Tibial nerve (tissue), 4 donors: ENCODE data around the gene KCNH1. TPM values are rescaled to one million over a fixed set of nuclear protein-coding genes. Genes with fewer than 3 reads are reported as not detected.

Experiments
- DNase-seq, 2 donors: peaks; one replicate each; pipeline ENCODE4 v3.0.0-alpha.2; 2019; ENCODE audit warnings: low spot score in 2 of 2
- H3K27ac ChIP-seq, 4 donors: fragments of 200-600 bp; sonication (generic) in 3 of 4; one replicate each; pipeline ENCODE4 v1.5.1; 2017 to 2019; ENCODE audit warnings: mild to moderate bottlenecking in 1 of 4
- H3K27me3 ChIP-seq, 2 donors: fragments of 200-600 bp; sonication (generic) in 1 of 2; one replicate each; pipeline versions ENCODE4 v1.5.1 to v1.6.0; 2017 to 2019
- H3K36me3 ChIP-seq, 3 donors: fragments of 200-600 bp; sonication (generic); one replicate each; pipeline ENCODE4 v1.5.1; 2018 to 2019
- H3K4me1 ChIP-seq, 4 donors: fragments of 200-600 bp; sonication (generic) in 3 of 4; one replicate each; pipeline ENCODE4 v1.5.1; 2017 to 2019
- H3K4me3 ChIP-seq, 4 donors: fragments of 200-600 bp; sonication (generic) in 3 of 4; one replicate each; pipeline ENCODE4 v1.5.1; 2017 to 2019; ENCODE audit warnings: mild to moderate bottlenecking in 1 of 4, moderate library complexity in 1 of 4
- H3K9me3 ChIP-seq, 4 donors: fragments of 200-600 bp; sonication (generic) in 3 of 4; one replicate each; pipeline ENCODE4 v1.5.1; 2017 to 2019
- EP300 ChIP-seq, 2 donors: sonication (generic); formaldehyde crosslinking; IDR thresholded peaks; one replicate each; pipeline ENCODE4 v1.6.1; 2017; ENCODE audit warnings: antibody characterized with exemption in 2 of 2, mild to moderate bottlenecking in 1 of 2
- POLR2A ChIP-seq, 2 donors: fragments of 450-650 bp; IDR thresholded peaks; one replicate each; pipeline ENCODE4 v1.6.1; 2017; ENCODE audit warnings: antibody characterized with exemption in 2 of 2, mild to moderate bottlenecking in 2 of 2, moderate library complexity in 2 of 2
- WGBS, 2 donors: methylation state at CpG; one replicate each; pipeline ENCODE4 v1.1.5; 2018; 5-methylcytosine and 5-hydroxymethylcytosine counted together
- total RNA-seq, 4 donors: library from RNA; depleted of rRNA; stranded (reverse); fragments of >200 nt; gene quantifications; one replicate each; pipeline ENCODE4 v1.1.0, GENCODE V29; 2016
- TF ChIP-seq, protein P1 (sequence below), 5 experiments: fragments of 200-600 bp in 3 of 5; fragments of 450-650 bp in 2 of 5; sonication (generic) in 3 of 5; IDR thresholded peaks; one replicate each; pipeline ENCODE4 v1.5.1; 2016 to 2019; ENCODE audit warnings: antibody characterized with exemption in 5 of 5, mild to moderate bottlenecking in 3 of 5, moderate library complexity in 2 of 5

The KCNH1 gene
- total RNA-seq, 4 donors from 2014 or later = 1.9 to 10.0 (median 3.6) TPM

DNA sequence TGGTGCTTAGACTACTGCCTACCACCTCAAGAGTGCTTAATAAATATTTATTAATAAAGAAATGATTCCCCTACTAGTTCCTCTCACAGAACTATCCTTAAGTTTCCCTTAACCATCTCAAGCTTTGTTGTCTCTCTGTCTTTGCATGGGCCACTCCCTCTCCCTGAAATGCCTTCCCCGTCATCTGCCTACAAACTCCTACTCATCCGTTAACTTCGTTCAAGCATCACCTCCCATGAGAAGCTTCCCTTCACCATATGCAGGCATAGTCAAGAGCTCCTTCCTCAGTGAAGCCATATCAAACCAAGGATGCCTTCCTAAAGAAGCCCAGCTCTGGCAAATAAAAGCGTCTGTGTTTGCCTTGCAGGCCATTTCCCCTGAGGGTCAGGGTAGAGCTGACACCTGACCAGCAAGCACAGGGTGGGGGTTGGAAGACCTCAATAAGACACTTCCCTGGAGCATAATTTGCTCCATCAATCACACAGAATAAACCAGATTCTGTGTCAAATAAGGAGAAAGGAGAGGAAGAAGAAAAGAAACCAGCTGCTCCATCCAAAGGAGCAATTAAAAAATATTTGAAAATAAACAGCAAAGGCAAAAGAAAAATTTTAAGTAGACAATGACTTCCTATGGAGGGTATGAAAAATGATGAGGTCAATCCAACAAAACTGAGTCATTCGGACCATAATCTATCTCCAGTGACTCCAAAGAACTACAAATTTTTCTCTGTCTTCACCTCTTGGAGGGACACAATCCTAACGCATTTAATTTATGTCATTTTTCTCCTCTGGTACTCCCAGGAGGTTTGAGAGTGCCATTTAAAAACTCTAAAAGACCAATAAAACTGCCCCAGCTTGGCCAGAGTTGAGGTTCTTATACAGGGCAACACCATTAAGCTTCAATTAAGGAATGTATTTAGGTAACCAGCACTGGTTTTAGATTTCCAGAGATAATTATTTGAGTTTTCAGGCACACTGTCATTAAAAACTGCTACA lies 303.6 kb downstream of the KCNH1 start:
- H3K4me3 ChIP-seq = no peak overlapping the region
- DNase-seq = no peak
- TF ChIP-seq, protein P1, sequence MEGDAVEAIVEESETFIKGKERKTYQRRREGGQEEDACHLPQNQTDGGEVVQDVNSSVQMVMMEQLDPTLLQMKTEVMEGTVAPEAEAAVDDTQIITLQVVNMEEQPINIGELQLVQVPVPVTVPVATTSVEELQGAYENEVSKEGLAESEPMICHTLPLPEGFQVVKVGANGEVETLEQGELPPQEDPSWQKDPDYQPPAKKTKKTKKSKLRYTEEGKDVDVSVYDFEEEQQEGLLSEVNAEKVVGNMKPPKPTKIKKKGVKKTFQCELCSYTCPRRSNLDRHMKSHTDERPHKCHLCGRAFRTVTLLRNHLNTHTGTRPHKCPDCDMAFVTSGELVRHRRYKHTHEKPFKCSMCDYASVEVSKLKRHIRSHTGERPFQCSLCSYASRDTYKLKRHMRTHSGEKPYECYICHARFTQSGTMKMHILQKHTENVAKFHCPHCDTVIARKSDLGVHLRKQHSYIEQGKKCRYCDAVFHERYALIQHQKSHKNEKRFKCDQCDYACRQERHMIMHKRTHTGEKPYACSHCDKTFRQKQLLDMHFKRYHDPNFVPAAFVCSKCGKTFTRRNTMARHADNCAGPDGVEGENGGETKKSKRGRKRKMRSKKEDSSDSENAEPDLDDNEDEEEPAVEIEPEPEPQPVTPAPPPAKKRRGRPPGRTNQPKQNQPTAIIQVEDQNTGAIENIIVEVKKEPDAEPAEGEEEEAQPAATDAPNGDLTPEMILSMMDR (IDR thresholded peaks at IDR 0.05) = no peak
- TF ChIP-seq EP300 (IDR thresholded peaks at IDR 0.05) (no peak), POLR2A (IDR thresholded peaks at IDR 0.05) (no peak)
- no peaks in the 10 kb centered on the region for H3K36me3 ChIP-seq
- WGBS, 2 donors = 57 to 64% methylated on average over 6 of the region's 6 CpGs
- H3K4me1 ChIP-seq = no peaks in the 10 kb centered on the region
- no peaks in the 10 kb centered on the region for H3K9me3 ChIP-seq
- no peak overlapping the region for H3K27ac ChIP-seq
- H3K27me3 ChIP-seq = no peaks in the 10 kb centered on the region

DNA sequence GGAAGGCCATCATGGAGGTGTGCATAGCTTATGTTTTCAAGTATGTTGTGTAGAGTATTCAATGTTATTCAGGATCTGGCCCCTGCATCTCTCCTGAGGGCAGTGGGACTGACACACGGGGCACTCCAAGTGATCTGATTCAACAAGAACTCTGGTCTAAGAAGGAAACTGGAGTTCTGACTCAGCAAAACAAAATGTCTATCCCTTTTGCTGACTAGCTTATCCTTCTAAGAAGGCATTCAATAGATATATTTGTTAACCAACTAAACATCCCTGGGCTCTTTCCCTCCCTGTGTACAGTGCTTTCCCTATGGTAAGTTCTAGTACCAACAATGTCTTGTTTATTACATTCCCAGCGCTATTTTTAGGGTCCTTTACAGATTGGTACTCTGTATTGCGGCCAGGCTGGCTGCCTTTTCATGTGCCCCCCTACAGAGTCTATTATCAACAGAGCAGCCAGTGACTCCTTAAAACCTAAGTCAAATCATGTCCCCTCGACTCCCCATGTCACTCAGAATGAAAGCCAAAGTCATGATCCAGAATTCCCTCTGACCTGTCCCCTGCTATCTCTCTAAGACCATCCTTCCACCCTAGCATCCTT lies 304.9 kb downstream of the KCNH1 start:
- WGBS, 2 donors = 51 to 62% methylated on average over 4 of the region's 4 CpGs
- DNase-seq = no peak

DNA sequence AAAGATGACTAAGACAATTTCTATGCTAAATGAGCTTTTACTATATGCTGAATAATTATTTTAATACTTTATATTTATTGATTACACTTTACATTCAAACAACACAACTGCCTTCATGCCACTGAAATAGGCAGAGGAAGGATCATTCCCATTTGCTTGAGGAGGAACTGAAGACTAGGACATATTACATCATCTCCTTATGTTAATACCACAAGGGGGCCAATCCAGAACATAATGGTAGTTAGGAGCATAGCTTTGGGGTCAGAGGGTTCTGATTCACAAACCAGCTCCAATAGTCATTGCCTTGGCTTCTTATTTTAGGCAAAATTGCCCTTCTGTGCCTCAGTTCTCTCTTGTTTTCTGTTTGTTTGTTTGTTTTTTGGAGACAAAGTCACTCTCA lies 306.5 kb downstream of the KCNH1 start:
- DNase-seq = no peak
- H3K4me3 ChIP-seq = no peak overlapping the region
- H3K9me3 ChIP-seq = no peaks in the 10 kb centered on the region
- H3K27ac ChIP-seq = no peak overlapping the region
- H3K27me3 ChIP-seq = no peaks in the 10 kb centered on the region
- TF ChIP-seq, protein P1 (IDR thresholded peaks at IDR 0.05) = no peak
- no peak for TF ChIP-seq EP300 (IDR thresholded peaks at IDR 0.05)
- no peak for TF ChIP-seq POLR2A (IDR thresholded peaks at IDR 0.05)
- no peaks in the 10 kb centered on the region for H3K36me3 ChIP-seq
- no peaks in the 10 kb centered on the region for H3K4me1 ChIP-seq

More for the DNA sequence above, 304.9 kb downstream of the KCNH1 start:
- Histone ChIP-seq H3K27me3 (no peaks in the 10 kb centered on the region), H3K27ac (no peak overlapping the region), H3K9me3 (no peaks in the 10 kb centered on the region), H3K36me3 (no peaks in the 10 kb centered on the region), H3K4me3 (no peak overlapping the region), H3K4me1 (no peaks in the 10 kb centered on the region)
- TF ChIP-seq, protein P1 (IDR thresholded peaks at IDR 0.05) = no peak

DNA sequence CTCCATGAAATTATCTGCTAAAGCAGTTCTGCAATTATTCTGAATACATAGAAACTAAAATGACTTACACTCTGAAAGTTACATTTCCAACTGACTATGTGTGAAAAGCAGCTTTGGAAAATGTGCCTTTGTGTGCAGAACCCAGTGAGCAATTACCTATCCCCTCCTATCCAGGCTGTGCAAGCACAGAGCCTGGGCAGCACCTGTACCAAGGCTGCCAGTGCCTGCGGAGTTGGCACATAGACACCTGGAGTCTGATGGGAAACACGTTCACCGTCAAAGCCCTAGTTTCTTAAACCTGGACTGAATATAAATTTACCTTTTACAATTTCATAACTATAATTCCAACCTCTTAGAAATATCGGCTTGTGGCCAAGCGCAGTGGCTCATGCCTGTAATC lies 307.3 kb downstream of the KCNH1 start:
- 92 to 95% methylated on average over 5 of the region's 5 CpGs for WGBS, 2 donors
- H3K27me3 ChIP-seq = no peaks in the 10 kb centered on the region

More for the DNA sequence above, 307.3 kb downstream of the KCNH1 start:
- no peaks in the 10 kb centered on the region for H3K9me3 ChIP-seq
- H3K4me3 ChIP-seq = no peak overlapping the region
- no peaks in the 10 kb centered on the region for H3K36me3 ChIP-seq
- no peak for DNase-seq
- H3K4me1 ChIP-seq = no peaks in the 10 kb centered on the region
- H3K27ac ChIP-seq = no peak overlapping the region
- no peak for TF ChIP-seq POLR2A (IDR thresholded peaks at IDR 0.05)
- TF ChIP-seq, protein P1 (IDR thresholded peaks at IDR 0.05) = no peak
- TF ChIP-seq EP300 (IDR thresholded peaks at IDR 0.05) = no peak
